Hepatocyte (in vitro differentiated cells): ENCODE results near the gene ATOH8. TPM values are rescaled to one million over a fixed set of nuclear protein-coding genes. Genes with fewer than 3 reads are reported as not detected.
A peak's percentile ranks its signal among the peaks of the same experiment; 100 is the strongest.
"Not testable (repeated sequence)": the region's sequence is repeated elsewhere in the genome, so short reads cannot be mapped to it uniquely, and the experiment has no call there.

Experiments used
- DNase-seq: peaks from one replicate; pipeline ENCODE4 v3.0.0-alpha.2; 2016; ENCODE audit warnings: low spot score
- H2AFZ ChIP-seq: fragments of 200-600 bp; sonication (generic); 2 replicates; pipeline ENCODE4 v1.6.0; 2016; ENCODE audit warnings: antibody characterized with exemption, mild to moderate bottlenecking
- H3K27ac ChIP-seq: fragments of 200-600 bp; sonication (generic); 2 replicates; pipeline ENCODE4 v1.5.1; 2016; ENCODE audit warnings: mild to moderate bottlenecking
- H3K27me3 ChIP-seq: fragments of 200-600 bp; sonication (generic); 2 replicates; pipeline ENCODE4 v1.6.1; 2016
- H3K36me3 ChIP-seq: fragments of 200-600 bp; sonication (generic); replicated peaks from 2 replicates; pipeline ENCODE4 v1.5.1; 2016; ENCODE audit warnings: low read depth; ENCODE audit not compliant: insufficient read depth
- H3K4me1 ChIP-seq: fragments of 200-600 bp; sonication (generic); 2 replicates; pipeline ENCODE4 v1.5.1; 2016; ENCODE audit warnings: mild to moderate bottlenecking, moderate library complexity; ENCODE audit not compliant: insufficient read depth
- H3K4me2 ChIP-seq: fragments of 200-600 bp; sonication (generic); 2 replicates; pipeline ENCODE4 v1.6.0; 2016
- H3K4me3 ChIP-seq: fragments of 200-600 bp; sonication (generic); 2 replicates; pipeline ENCODE4 v1.5.1; 2016; ENCODE audit warnings: mild to moderate bottlenecking
- H3K79me2 ChIP-seq: fragments of 200-600 bp; sonication (generic); 2 replicates; pipeline ENCODE4 v1.6.0; 2017; ENCODE audit warnings: mild to moderate bottlenecking
- H3K9me2 ChIP-seq: fragments of 200-600 bp; sonication (generic); replicated peaks from 2 replicates; pipeline ENCODE4 v1.6.0; 2017; ENCODE audit warnings: mild to moderate bottlenecking; ENCODE audit not compliant: insufficient read depth
- H3K9me3 ChIP-seq: fragments of 200-600 bp; sonication (generic); 2 replicates; pipeline ENCODE4 v1.5.1; 2016; ENCODE audit warnings: low read depth, mild to moderate bottlenecking
- H4K20me1 ChIP-seq: fragments of 200-600 bp; sonication (generic); 2 replicates; pipeline ENCODE4 v1.6.0; 2016; ENCODE audit warnings: mild to moderate bottlenecking; ENCODE audit not compliant: insufficient read depth, poor library complexity, severe bottlenecking
- EZH2 ChIP-seq: fragments of 200-600 bp; sonication (generic); IDR thresholded peaks from 2 replicates; pipeline ENCODE4 v1.6.1; 2016; ENCODE audit warnings: antibody characterized with exemption, mild to moderate bottlenecking, borderline replicate concordance
- EZH2phosphoT487 ChIP-seq: fragments of 200-600 bp; sonication (generic); IDR thresholded peaks from one replicate; pipeline ENCODE4 v1.6.1; 2018; ENCODE audit warnings: antibody characterized with exemption, mild to moderate bottlenecking, low read depth, moderate library complexity; ENCODE audit not compliant: unreplicated experiment, severe bottlenecking
- WGBS: methylation state at CpG from one replicate; pipeline ENCODE4 v1.1.6; 2016; ENCODE audit warnings: low lambda C conversion rate; ENCODE audit errors: missing lambda C conversion rate; 5-methylcytosine and 5-hydroxymethylcytosine counted together
- polyA plus RNA-seq: library from polyadenylated mRNA; unstranded; fragments of >200 nt; fragmentation: Nextera tagmentation; extraction: Ambion mirVana; gene quantifications from 2 replicates; pipeline ENCODE4 v1.2.1, GENCODE V29; 2016
- total RNA-seq: library from RNA; depleted of rRNA; stranded (reverse); fragments of >200 nt; gene quantifications from 2 replicates; pipeline ENCODE4 v1.2.3, GENCODE V29; 2014
- TF ChIP-seq, protein P1 (sequence below): fragments of 200-600 bp; sonication (generic); IDR thresholded peaks from 2 replicates; pipeline ENCODE4 v1.5.1; 2016; ENCODE audit warnings: antibody characterized with exemption, mild to moderate bottlenecking; ENCODE audit not compliant: poor library complexity

The ATOH8 gene
- total and polyA plus RNA-seq, 2 experiments from 2014 or later = 1.3 to 2.0 TPM

DNA sequence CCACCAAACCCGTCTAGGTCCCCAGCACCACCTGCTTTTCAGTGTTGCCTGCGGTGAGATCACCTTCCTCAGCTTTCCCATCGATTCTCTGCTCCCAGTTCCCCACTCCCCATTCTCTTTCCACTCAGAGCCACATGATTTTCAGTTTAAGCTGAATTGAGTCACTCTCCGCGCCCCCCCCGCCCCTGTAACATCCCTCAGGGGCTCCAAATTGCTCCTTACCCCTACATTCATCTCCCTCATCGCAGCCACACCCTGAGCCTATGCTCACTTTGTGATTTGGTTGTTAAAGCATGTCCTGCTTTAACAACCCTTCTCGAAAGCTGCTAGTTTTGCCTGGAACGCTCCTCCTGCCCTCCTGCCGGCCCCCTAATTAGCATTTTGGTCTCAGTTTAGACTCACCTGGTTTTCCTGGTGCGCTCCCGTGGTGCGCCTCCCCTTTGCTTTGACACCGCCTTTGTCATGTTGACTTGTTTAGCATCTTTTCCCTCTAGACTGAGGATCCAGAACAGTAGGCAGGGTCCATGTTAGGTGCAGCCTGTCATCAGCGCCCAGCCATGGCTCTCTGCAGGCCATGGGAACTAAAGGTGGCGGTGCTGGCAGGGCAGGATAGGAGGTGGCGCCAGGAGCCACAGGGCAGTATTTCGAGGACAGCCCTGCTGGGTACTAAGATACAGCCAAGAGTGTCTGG is 74.2 kb downstream of the ATOH8 start:
- H3K4me1 ChIP-seq = no peaks in the 10 kb centered on the region
- WGBS = 75% methylated on average over 18 of the region's 18 CpGs

GRCh38 chr2:85828725-85829124 is 74.9 kb downstream of the ATOH8 start:
- WGBS = 80% methylated on average over 7 of the region's 7 CpGs
- Histone ChIP-seq H3K9me3 (no peaks in the 10 kb centered on the region), H3K4me3 (no peak overlapping the region), H3K27me3 (no peaks in the 10 kb centered on the region), H3K79me2 (no peaks in the 10 kb centered on the region), H3K9me2 (no peaks in the 10 kb centered on the region), H2AFZ (no peak overlapping the region), H3K36me3 (no peaks in the 10 kb centered on the region), H3K4me1 (no peaks in the 10 kb centered on the region), H3K27ac (no peak overlapping the region), H3K4me2 (no peak overlapping the region), H4K20me1 (no peaks in the 10 kb centered on the region)
- DNase-seq = no peak
- TF ChIP-seq EZH2 = no peak
- no peak for TF ChIP-seq EZH2phosphoT487
- TF ChIP-seq, protein P1, sequence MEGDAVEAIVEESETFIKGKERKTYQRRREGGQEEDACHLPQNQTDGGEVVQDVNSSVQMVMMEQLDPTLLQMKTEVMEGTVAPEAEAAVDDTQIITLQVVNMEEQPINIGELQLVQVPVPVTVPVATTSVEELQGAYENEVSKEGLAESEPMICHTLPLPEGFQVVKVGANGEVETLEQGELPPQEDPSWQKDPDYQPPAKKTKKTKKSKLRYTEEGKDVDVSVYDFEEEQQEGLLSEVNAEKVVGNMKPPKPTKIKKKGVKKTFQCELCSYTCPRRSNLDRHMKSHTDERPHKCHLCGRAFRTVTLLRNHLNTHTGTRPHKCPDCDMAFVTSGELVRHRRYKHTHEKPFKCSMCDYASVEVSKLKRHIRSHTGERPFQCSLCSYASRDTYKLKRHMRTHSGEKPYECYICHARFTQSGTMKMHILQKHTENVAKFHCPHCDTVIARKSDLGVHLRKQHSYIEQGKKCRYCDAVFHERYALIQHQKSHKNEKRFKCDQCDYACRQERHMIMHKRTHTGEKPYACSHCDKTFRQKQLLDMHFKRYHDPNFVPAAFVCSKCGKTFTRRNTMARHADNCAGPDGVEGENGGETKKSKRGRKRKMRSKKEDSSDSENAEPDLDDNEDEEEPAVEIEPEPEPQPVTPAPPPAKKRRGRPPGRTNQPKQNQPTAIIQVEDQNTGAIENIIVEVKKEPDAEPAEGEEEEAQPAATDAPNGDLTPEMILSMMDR = no peak

More for the DNA sequence above, 74.2 kb downstream of the ATOH8 start:
- Histone ChIP-seq H3K9me2 (no peaks in the 10 kb centered on the region), H3K79me2 (no peaks in the 10 kb centered on the region), H4K20me1 (no peaks in the 10 kb centered on the region), H3K9me3 (no peaks in the 10 kb centered on the region), H3K27ac (no peak overlapping the region), H3K4me3 (no peak overlapping the region), H3K27me3 (no peaks in the 10 kb centered on the region), H3K36me3 (no peaks in the 10 kb centered on the region), H3K4me2 (peak overlapping the region; percentile 72), H2AFZ (peak overlapping the region; percentile 83)
- DNase-seq = no peak
- TF ChIP-seq EZH2phosphoT487 (no peak), EZH2 (no peak)
- TF ChIP-seq, protein P1 = no peak

DNA sequence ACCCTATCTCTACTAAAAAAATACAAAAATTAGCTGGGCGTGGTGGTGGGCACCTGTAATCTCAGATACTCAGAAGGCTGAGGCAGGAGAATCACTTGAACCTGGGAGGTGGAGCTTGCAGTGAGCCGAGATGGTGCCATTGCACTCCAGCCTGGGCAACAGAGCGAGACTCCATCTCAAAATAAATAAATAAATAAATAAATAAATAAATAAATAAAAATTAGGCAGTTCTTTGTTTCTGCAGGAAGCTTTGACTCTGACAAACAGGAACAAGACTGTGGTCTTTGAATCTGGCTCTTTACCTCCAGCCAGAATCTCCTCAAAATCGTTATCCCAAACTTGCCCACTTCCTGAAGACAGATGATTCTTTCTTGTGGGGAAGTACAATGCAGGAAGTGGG is 75.6 kb downstream of the ATOH8 start:
- WGBS = over 99% methylated on average over 4 of the region's 4 CpGs

DNA sequence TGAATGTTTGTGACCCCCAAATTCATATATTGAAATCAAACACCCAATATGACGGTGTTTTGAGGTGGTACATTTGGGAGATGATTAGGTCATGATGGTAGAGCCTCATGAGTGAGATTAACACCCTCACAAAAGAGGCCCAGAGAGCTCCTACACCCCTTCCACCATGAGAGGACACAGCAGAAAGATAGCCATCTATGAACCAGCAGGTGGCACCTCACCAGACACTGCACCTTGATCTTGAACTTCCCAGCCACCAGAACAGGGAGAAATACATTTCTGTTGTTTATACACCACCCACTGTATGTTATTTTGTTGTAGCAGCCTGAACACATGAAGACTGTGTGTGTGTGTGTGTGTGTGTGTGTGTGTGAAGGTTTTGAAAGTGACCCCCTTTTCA is 76.9 kb downstream of the ATOH8 start:
- 86% methylated on average over 1 of the region's 1 CpG for WGBS
- no peak overlapping the region for H3K27ac ChIP-seq
- H3K9me3 ChIP-seq = no peaks in the 10 kb centered on the region
- no peaks in the 10 kb centered on the region for H3K9me2 ChIP-seq
- no peaks in the 10 kb centered on the region for H4K20me1 ChIP-seq
- no peaks in the 10 kb centered on the region for H3K79me2 ChIP-seq
- no peaks in the 10 kb centered on the region for H3K4me1 ChIP-seq
- TF ChIP-seq, protein P1 = no peak
- TF ChIP-seq EZH2phosphoT487 = no peak
- TF ChIP-seq EZH2 = no peak
- H3K36me3 ChIP-seq = no peaks in the 10 kb centered on the region
- no peak overlapping the region for H2AFZ ChIP-seq
- DNase-seq = no peak
- H3K4me3 ChIP-seq = no peak overlapping the region
- no peak overlapping the region for H3K4me2 ChIP-seq
- no peaks in the 10 kb centered on the region for H3K27me3 ChIP-seq

More for the DNA sequence above, 75.6 kb downstream of the ATOH8 start:
- DNase-seq, H3K27me3 ChIP-seq, H3K4me3 ChIP-seq, H4K20me1 ChIP-seq, H3K36me3 ChIP-seq, H3K79me2 ChIP-seq, H3K9me2 ChIP-seq, H2AFZ ChIP-seq, H3K9me3 ChIP-seq, H3K27ac ChIP-seq, H3K4me2 ChIP-seq, H3K4me1 ChIP-seq: not testable (repeated sequence)
